ENCODE data around the gene CAVIN3.

DNA sequence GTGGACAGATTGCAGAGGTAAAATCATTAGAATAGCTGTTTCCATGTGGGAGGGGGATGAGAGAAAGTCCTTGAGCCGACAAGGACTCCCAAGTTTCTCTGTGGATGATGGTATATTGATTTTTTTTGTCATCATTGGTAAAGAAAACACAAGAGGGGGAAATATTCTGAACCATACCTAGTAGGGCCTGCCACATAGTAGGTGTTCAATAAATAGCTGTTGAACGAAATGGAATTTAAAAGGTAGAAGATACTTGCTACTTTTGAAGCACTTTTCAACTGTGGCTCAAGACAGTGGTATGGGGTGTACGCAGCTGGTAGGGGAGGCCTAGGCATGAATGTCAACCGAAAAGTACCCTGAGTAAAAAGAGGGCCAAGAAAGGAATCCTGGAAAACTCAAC, 2.1 kb downstream of the CAVIN3 start:
- TF ChIP-seq, protein P1, sequence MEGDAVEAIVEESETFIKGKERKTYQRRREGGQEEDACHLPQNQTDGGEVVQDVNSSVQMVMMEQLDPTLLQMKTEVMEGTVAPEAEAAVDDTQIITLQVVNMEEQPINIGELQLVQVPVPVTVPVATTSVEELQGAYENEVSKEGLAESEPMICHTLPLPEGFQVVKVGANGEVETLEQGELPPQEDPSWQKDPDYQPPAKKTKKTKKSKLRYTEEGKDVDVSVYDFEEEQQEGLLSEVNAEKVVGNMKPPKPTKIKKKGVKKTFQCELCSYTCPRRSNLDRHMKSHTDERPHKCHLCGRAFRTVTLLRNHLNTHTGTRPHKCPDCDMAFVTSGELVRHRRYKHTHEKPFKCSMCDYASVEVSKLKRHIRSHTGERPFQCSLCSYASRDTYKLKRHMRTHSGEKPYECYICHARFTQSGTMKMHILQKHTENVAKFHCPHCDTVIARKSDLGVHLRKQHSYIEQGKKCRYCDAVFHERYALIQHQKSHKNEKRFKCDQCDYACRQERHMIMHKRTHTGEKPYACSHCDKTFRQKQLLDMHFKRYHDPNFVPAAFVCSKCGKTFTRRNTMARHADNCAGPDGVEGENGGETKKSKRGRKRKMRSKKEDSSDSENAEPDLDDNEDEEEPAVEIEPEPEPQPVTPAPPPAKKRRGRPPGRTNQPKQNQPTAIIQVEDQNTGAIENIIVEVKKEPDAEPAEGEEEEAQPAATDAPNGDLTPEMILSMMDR (IDR thresholded peaks at IDR 0.05), result no peak
- no peak for TF ChIP-seq EZH2 (IDR thresholded peaks at IDR 0.05; ENCODE audit: borderline replicate concordance, insufficient read depth, low read depth, low read length, poor library complexity, severe bottlenecking)
